Stimulated activated CD4-positive, alpha-beta T cell treated with anti-CD3 and anti-CD28 coated beads, TNF-alpha, amount 100 ng/mL, for 1 hour (primary cell): ENCODE results near the gene ASXL1.
"Not testable (repeated sequence)": the region's sequence is repeated elsewhere in the genome, so short reads cannot be mapped to it uniquely, and the experiment has no call there.

Experiments
- DNase-seq, 3 donors: peaks; one replicate each; pipeline ENCODE4 v3.0.0-alpha.2; 2020; ENCODE audit warnings: low read depth in 3 of 3, low spot score in 1 of 3

Gene ASXL1

GRCh38 chr20:32359633-32360332, 1.7 kb downstream of the ASXL1 start:
- DNase-seq, result no peak

DNA sequence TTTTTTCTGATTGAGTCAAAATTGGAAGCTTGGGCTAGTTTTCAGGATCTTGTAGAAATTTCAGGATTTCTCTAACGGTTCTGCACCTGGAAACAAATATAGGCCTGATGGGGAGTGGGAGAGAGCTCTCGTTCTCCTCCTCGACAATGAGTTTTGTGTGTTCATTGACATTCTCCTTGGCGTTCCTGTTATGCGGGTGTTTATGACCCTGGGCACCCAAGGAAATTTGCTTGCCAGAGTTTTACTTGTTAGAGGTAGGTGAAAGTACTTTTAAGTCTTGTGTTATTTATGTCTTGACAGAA, 2.2 kb downstream of the ASXL1 start:
- DNase-seq, result no peak

DNA sequence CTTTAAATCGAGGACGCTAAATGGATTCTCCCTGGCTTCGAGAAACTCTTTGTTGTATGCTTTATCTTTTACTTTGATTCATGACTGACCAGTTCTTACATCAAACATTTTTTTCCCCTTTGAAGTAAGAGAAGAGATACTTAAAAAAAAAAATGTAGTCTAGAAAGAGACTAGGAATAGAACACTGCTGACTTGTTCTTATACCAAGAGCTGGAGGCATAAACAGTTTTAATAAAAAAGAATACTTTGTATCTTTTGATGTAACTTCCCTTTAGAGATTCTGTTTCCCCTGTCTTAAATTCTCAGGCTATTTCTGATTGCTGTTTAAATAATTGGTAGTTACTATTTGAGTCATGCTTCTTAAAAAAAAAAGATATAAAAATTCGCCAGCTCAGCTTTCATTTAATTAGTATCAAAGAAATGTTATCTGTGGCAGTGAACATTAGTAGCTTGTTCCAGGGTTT, 4.8 kb downstream of the ASXL1 start:
- DNase-seq, result no peak

DNA sequence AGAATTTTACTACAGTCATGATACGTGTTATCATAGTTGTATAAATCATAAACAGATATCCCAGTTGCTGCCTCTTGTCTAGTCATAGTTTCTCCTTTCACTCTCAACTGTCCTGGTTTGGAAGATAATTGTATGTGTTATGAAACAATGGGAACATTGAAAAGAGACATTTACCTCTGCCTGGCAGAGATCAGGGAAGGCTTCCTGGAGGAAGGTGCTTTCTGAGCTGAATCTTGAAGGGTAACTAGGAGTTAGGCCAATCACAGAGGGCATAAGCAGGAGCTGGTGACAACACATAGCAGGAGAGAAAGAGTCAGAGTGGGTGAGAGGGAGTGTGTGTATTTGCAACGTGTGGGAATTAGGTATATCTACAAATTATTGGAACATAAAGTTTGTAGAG, 5.4 kb downstream of the ASXL1 start:
- DNase-seq, result no peak

DNA sequence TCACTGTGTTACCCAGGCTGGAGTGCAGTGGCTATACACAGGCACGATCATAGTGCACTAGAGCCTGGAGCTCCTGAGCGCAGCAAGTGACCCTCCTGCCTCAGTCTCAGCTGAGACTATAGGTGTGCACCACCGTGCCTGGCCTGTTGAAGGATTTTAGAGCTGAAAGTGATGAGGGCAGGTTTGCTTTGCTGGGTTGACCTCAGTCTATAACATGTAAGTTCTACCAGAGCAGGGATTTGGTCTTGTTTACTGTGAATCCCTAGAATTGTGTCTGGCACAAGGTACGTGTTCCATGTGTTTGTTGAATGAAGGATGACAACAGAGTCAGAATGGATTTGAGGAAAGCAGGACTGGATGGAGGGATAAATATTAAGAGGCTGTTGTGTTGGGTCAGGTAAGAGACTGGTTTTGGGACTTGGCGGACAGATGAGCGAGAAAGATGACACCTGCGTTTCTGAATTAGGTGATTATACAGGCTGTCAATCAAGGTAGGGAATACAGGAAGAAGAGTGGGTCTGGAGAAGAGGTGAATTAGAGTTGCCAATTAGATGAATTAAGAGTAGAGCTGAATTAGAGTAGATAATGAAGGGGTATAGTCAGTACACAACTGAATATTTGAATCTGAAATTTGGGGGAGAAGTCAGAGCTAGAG, 6.5 kb downstream of the ASXL1 start:
- no peak for DNase-seq

GRCh38 chr20:32365564-32365963, 7.4 kb downstream of the ASXL1 start:
- no peak for DNase-seq

DNA sequence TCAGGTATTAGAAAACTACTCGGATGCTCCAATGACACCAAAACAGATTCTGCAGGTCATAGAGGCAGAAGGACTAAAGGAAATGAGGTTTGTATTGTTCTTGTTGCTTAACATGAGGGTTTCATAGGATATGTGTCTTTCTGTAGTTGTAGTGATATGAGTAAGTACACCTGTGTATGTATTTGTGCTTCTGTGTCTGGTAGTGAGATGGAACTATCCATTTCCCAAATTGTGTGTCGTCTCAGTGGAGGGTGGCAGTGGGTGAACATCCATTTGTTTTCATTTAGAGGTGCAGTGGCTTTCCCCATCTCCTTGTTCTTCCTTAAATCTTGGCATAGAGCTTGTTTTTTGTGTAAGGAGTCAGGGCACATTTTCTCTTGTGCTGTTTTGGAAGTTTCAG, 8.2 kb downstream of the ASXL1 start:
- no peak for DNase-seq

DNA sequence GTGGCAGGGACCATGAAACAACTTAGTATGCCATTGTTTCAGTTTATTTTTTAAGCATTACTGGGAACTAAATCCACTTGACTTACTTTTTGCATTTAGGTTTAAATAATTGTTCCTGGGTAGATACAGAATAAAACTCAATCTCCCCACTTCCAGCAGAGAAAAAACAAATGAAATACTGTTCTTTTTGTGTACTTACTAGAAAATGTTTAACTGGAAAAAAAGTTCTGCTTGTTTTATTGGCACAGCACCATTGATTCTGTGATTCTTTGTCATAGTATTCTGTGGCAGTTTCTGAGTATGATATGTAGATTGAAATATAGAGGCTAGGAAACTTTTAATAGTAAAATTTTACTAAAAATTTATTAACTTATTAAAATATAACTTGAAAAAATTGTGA, 10.2 kb downstream of the ASXL1 start:
- DNase-seq, result no peak

DNA sequence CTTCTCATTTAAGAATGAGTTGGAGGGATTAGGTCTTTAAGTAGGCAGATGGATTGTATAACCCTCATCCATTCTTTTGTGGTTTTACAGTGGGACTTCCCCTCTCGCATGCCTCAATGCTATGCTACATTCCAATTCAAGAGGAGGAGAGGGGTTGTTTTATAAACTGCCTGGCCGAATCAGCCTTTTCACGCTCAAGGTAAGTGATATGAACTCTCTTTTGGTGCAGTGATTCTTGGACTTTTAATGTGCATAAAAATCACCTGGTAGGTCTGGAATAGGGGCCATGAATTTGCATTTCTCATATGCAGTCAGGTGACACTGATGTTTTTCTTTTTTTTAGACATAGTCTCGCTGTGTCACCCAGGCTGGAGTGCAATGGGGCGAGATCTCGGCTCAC, 10.8 kb downstream of the ASXL1 start:
- no peak for DNase-seq

DNA sequence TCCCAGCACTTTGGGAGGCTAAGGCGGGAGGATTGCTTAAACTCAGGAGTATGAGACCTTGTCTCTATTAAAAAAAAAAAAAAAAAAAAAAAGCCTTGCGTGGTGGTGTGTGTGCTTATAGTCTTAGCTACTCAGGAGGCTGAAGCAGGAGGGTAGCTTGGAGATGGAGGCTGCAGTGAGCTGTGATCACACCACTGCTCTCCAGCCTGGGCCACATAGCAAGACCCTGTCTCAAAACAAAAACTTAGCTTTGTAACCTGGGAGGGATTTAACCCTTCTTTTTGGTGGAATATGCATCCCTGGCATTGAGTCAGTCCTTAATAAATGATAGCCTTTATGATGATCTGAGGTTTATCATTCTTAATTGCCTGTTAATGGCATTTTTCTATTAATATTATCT, 12.8 kb downstream of the ASXL1 start:
- DNase-seq, result no peak

DNA sequence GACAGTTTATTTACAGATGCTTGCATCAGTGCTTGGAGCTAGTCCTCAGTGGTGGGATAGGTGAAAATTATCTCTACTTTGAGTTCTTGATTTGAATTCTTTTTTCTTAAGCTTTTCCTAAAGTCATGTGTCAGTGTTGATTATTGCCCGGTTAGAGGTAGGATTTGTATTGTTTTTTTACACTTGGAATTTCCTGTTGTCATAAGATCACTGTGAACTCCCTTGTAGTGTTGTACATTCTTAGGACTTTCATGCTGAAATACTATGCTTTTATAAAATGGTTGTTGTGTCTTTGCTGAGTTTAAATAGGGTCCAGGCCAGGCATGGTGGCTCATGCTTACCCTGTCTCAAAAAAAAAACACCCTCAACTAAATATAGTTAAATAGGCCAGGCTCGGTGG, 20.3 kb downstream of the ASXL1 start:
- DNase-seq, result no peak

- not testable (repeated sequence) for DNase-seq
Measured at GRCh38 chr20:32380037-32380436, 21.9 kb downstream of the ASXL1 start.

DNA sequence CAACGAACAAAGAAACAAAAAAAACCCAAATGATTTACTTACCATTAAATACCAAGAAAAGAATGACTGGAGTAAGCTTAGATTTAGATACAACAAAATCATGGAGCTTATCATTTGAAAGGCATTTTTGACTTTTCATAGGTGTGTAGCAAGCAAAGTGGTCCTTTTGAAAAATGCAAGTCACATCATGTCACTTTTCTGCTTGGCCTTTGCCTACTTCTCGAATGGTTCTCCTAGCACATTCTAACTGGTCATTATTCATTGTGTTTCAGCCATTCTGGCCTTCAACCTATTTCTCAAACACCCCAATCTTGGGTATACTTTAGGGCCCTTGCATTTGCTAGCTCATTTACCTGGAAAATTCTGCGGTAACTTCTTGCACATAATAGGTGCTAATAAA, 22.6 kb downstream of the ASXL1 start:
- no peak for DNase-seq

DNA sequence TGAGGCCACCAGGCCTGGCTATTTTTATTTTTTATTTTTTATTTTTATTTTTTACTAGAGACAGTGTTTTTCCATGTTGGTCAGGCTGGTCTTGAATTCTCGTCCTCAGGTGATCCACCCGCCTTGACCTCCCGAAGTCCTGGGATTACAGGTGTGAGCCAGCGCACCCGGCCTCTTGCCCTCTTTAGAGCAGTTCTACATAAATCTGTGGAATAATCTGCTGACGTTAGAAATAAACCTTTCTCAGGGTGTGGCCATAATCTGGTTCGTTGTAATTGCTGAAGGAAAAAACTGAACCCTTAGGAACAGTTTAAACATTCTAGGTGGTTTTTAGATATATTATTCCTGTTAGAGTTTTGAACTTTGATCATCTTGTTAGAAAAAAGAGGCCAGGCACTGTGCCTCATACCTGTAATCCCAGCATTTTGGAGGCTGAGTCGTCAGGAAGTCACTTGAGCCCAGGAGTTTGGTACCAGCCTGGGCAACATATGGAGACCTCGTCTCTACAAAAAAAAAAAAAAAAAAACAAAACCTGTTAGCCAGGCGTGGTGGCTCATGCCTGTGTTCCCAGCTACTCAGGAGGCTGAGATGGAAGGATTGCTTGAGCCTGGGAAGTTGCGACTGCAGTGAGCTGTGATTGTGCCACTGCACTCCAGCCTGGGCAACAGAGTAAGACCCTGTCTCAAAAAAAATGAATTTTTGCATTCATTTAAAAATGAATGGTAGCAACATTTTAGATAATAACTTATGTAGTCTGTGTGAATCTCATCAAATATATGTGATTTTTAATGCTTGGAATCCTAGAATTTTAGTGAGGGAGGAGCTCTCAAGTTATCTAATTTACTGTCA, 24.2 kb downstream of the ASXL1 start:
- no peak for DNase-seq

DNA sequence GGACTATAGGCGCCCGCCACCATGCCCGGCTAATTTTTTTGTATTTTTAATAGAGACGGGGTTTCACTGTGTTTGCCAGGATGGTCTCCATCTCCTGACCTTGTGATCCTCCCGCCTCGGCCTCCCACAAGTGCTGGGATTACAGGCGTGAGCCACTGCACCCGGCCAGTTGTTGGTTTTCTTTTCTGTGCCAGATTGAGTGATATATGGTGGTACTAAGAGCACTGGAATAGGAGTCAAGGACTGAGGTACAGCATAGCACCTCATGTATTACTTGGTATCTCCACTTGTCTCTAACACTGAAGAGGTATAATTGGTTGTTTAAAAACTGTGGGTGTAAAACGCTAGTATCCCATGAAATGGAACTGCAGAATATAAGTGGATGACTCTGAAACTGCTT, 25.3 kb downstream of the ASXL1 start:
- DNase-seq, result not testable (repeated sequence)

GRCh38 chr20:32385541-32385940, 27.4 kb downstream of the ASXL1 start:
- DNase-seq, result no peak

- DNase-seq, result no peak
Measured at GRCh38 chr20:32386091-32386490, 28.0 kb downstream of the ASXL1 start.

DNA sequence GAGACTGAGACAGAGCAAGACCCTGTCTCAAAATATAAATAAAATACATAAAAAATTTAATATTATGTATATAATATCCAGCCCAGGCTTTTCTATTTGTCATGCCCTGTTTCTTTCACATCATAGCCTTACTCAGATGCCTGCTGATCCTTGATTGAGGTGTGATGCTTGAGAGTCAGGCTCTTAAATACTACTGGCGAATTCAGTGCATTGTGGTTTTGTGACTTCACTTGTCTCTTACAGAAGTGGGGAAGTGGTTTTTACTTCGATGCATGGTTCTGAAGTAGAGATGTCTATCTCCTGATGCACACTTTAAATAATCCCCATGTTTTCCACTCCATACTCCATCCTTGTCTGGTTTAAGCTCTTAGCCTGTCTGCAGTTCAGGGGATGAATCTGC, 29.1 kb downstream of the ASXL1 start:
- DNase-seq, result no peak

- DNase-seq, result no peak
Measured at GRCh38 chr20:32391003-32391402, 32.9 kb downstream of the ASXL1 start.

- DNase-seq, result no peak
Measured at GRCh38 chr20:32395066-32395465, 36.9 kb downstream of the ASXL1 start.

- no peak for DNase-seq
Measured at GRCh38 chr20:32396646-32397160, 38.6 kb downstream of the ASXL1 start.

- DNase-seq, result no peak
Measured at GRCh38 chr20:32397567-32398084, 39.5 kb downstream of the ASXL1 start.
